ENCODE results near the gene COPS2. TPM values are rescaled to one million over a fixed set of nuclear protein-coding genes. Genes with fewer than 3 reads are reported as not detected.

Gene COPS2
- total RNA-seq, 1 experiment from 2014 or later = 64.6 TPM

DNA sequence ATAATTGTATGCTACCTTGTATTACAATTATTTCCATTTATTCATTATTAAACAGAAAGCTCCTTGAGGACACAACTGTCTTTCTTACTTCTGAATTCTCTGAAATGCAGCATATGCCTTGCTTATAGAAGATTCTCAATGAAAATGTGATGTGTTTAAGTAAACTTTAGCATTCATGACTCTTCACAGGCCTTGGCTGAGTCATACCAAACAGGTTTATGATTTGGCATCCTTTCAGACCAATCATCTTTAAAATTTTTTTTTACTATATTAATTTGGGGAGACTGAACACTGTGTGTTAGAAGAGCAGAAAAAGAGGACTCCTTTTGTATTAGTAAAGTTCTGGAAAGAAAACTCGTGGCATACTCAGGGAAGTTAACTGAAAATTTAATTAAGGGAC, 8.3 kb upstream of the COPS2 start:
- no peak for DNase-seq (ENCODE audit: low read depth)

DNA sequence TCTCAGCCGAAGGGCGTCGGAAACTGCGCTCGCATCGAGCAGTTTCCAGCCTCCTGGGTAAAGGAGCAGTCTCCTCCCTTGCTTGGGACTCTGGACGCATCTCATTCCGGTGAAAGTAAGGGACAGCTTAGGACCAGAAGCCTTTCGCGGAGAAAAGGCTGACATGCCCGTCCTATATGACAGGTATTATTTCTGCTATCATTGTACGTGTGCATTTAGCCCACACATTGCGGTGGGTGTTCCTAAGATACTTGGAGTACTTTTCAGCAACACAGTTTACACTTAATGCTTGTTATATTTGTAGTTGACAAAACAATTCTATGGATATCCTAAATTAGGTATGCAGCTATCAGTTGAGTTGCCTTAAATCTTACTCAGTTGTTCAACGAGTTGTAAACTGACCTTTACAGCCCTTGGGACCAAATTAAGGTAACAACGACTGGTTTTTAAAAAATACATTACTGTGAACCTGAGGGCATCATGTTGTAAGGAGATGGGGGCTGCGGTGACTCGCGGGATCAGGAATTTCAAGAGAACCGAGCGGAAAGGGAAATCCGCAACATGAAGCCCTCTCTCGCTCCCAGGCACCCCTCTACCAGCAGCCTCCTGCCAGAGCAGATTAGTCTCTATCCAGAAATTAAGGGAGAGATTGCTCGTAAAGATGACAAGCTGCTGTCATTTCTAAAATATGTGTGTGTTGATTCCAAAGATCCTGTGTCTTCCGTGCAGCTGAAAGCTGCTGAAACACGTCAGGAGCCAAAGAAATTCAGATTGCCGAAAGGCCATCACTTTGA, 632 bp upstream of the COPS2 start:
- DNase-seq (ENCODE audit: low read depth) = peak; percentile 41

DNA sequence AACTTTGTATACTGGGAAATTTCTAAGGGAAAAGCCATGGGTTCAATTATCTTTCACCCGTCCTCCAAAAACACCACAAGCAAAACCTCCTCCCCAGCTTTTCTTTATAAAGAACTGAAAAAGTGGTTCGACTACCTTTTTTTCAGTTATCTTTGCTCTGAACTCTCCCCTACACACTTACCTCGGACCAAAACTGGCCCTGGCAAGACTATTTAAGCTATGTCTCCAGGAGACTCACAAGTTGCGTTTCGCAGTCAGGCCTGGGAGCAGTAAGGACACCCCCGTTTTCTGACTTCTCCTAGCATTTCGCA, 645 bp downstream of the COPS2 start:
- no peak for DNase-seq (ENCODE audit: low read depth)

DNA sequence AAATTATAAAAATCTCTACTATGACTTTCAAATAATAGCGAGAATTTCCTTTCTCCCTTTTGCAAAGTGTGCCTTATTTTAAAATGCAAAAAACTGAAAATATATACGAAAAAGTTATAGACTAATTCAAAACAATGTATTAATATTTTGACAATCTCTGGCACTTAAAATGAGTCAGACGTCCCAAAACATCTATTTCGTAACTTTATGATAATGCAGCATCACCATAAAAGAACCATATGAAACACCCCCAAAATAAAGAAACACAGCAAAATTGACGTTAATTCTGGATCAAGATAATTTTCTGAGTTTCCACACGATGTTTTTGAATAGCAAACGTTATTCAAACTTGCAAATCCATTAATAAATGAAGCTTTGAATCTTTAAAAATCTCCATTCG, 1.0 kb downstream of the COPS2 start:
- DNase-seq (ENCODE audit: low read depth) = no peak

DNA sequence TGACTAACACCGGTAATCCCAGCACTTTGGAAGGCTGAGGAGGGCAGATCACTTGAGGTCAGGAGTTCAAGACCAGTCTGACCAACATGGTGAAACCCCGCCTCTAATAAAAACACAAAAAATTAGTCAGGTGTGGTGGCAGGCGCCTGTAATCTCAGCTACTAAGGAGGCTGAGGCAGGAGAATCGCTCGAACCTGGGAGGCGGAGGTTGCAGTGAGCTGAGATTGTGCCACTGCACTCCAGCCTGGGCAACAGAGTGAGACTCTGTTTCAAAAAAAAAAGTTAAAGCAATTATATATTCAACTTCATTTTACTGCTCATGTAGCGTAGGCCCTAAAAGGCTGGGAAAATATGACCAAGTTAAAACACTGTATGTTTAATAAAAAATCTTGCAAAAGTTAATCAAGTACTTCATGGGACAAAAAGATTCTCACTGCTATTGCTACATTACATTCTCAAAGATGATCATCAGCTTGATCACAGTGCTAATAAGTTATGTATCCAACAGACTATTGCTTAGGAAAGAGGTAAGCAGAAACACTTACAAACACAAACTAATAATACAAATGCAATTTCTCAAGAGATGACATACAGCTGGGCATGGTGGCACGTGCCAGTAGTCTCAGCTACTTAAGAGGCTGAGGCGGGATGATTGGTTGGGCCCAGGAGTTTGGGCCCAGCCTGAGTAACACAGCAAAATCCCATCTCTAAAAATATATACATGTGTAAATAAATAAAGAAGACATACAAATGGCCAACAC, 2.7 kb downstream of the COPS2 start:
- DNase-seq (ENCODE audit: low read depth) = peak; percentile 12

DNA sequence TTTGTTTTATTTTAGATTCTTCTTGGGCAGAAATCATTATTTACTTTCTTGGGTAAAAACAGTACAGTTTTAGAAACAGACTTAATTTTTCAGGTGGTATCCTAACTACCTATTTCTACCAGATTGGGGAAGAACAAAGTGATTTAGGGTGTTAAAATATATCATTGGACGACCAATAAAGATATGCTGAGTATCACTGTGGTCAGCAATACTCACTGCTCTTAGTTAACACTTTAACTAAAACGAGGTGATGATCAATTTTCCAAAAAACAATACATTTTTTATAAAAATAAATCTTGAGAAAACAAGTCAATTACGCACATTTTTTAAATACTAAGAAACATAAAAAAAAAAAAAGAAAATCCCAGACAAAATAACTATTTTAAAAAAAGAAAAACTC, 3.6 kb downstream of the COPS2 start:
- no peak for DNase-seq (ENCODE audit: low read depth)

DNA sequence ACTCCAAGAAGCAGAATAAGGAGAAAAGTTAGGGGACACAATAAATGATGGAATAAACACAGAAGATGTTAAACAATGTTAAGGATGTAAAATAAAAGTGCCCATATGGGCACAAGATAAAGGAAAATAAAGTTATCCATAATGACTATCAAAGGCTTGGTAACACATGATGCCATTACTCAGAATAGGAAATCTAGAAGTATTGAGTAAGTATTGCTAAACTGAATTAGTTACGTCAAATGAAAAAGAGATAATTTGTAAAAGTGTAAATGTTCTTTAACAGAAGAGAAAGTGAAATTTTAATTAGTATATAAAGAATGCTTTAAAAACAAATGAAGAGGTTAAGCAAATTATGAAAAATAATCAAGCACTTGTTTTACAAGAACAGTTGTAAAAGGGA, 6.7 kb downstream of the COPS2 start:
- DNase-seq (ENCODE audit: low read depth) = no peak

DNA sequence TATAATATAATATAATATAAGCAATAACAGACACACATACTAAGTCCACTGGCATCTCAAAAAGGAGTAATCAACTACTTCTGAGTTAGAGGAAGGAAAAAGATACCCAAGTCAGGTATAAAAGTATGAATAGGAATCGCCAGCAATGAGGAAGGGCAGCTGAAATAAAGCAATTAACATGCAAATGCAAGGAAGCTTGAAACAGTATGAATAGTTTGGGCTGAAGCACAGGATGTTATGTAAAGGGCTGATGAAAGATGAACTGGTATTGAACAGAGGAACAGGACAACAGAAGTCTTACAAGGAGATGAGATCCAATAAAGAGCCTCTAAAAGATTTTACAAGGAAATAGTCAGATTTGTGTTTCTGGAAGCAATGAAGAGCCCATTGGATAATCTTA, 7.1 kb downstream of the COPS2 start:
- no peak for DNase-seq (ENCODE audit: low read depth)

DNA sequence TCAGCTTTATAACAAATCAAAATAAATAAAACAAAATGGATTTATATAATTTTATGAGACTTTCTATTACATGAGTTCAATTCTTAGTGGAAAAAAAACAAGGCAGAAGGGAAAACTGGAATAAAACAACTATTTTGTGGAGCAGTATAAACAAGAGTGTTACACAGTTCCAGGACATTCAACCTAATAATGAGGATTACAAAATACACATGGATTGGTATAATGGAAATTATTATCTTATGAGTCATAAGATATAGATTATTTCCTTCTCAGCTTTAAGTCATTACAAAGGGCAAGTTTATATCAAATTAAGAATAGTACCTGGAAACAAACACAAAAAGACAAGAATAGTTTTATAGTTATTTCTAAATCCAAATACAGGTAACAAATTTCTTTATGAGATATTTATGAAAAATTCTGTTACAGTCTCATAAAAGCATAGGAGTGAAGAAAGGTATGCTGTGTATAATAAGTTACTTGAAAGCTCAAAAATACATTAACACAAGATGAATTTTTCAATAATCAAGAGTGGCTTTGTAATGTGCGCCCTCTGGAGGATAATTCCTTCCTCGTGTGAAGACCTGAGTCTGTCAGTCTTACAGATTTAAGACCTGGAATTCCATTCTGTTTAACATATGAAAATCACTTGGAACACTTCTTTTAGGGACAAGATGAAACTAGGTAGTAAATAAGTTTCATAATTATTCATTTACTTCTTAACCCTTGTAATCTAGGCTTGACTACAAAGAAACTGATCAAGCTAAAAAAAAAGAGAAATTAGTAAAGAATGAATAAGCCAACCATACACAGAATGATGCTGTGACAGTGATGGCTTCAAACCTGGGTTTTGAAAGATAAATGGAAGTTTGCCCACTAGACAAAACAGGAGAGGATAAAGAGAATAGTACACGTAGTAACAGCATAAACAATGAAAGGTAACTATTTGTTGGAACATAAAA, 9.5 kb downstream of the COPS2 start:
- DNase-seq (ENCODE audit: low read depth) = peak; percentile 45

DNA sequence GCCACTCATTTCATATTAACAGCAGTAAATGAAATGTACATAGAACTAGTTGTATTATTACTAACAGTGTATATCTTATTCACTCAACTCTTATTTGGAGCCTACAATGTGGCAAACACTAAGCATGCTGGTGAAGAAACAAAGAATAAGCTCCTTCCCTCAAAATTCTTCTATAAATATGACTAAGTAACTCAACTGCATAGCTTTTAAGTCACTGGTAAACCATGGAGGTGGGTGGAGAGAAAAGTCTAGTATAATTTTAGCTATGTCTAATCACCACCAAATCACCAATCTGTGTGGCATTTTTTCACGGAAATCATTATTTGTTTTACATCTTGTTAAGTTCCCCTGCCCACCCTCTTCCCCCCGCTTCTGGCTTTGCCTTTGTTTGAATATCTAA, 17.5 kb downstream of the COPS2 start:
- no peak for DNase-seq (ENCODE audit: low read depth)

DNA sequence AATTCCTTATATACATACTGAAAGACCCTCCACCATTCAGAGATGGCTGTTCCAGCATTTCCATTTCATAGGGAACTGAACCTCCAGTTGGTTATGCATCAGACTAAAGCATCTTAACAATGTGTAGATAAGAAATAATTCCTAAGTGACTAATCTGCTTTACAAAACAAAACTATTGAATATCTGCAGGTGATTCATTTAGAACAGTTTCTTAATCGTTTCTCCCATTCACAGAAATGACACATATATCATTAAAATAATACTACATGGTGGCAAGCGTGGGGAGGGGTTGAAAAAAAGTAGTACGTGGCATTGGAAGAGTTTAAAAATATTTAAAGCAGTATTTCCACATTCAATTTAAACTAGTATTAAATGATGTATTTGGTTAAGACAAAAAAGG, 19.5 kb downstream of the COPS2 start:
- DNase-seq (ENCODE audit: low read depth) = peak; percentile 82

DNA sequence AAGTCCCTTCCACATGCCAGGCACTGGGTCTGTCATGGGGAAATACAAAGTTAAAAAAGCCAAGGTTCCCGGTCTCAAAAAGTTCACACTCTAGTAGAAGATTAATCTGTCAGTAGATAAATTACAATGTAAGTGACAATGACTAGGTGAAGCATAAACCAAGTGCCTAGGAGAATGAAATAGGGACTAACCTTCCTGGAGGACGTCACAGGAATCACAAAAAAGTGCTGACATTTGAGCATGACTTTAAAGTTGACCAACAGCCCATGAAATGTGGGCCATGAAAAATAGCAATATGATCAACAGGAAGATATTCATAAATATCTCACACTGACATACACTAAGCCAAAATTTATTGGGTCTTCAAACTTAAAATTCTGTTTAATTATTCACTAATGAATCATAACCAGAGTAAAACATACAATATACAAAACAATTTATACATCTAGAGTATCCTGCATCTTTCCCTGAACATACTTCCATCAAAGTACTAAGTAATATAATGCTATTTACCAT, 20.0 kb downstream of the COPS2 start:
- DNase-seq (ENCODE audit: low read depth) = no peak

DNA sequence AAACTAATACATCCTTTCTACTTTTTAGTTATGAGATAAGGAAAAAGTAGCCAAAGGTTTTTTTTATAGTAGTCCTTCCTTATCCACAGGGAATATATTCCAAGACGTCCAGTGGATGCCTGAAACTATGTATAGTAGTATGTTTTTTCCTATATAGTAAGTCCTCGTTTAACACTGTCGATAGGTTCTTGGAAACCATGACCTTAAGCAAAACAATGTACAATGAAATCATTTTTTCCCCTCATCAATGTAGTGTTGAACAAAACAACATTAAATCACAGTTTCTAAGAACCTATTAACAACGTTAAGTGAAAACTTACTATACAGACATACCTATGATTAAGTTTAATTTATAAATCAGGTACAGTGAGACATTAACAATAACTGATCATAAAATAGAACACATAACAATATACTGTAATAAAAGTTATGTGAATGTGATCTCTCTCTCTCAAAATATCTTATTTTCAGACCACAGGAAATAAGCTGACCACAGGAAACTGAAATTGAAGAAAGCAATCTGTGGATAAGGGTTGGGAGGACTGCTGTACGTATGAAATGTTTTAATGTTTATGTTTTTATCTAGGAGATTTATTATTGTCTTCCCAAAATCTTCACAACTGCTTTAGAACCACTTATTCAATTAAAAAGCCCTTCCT, 20.6 kb downstream of the COPS2 start:
- peak; percentile 29 for DNase-seq (ENCODE audit: low read depth)

DNA sequence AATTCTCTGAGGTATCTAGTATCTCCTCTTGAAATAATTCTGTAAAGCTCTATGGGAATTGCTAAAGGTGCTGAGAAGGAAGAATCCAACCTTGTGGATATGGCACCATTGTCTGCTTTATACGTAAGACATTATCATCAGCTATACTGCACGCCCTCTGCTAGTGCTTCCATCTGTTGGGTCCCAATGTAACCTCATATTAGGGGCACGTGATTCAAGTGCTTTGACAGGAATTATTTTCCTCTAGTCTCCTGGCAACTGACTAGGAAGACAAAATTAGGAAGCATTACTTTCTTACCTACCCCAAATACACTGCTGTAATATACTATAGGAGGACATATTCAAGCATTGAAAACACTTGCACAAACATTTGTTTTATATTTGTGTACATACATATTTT, 24.0 kb downstream of the COPS2 start:
- DNase-seq (ENCODE audit: low read depth) = no peak

DNA sequence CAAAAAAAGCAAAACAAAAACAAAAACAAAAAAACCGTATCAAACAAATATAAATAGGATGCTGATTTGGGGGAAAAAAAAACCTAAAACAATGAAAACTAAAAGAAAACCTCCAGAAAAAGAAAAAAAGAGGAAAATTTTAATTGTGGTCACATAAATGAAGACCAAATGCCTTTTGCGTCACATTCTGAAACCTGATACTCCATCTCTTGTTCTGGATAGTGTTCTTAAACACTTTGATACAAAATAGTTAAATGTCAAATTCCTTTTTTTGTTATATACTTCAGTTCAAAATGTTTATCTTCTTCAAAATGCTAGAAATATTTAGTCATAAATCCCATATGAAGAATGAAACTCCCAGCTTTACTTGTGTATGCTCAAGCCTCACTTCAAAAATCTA, 31.0 kb downstream of the COPS2 start:
- DNase-seq (ENCODE audit: low read depth) = no peak

DNA sequence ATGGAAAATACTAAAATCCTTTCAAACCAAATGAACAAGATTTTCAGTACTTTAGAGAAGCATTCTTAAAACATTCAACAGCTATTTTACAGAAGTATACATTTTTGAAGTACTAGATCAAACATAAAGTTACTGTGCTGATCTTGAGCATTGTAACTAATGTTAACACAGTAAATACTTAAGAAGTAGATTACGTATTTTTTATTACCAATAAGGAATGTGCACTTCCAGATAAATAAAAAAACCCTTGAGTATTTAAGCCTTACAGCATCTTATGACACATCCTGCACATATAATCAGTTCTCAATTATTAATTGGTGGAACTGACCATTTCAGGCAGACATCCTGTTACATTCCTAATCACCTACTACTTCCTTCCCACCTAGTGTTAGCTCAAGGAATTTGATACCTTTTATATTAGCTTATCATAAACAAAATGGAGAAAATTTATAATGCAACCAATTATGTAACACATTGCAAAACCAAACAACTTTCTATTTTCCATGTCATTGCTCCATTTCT, 32.8 kb downstream of the COPS2 start:
- DNase-seq (ENCODE audit: low read depth) = no peak

DNA sequence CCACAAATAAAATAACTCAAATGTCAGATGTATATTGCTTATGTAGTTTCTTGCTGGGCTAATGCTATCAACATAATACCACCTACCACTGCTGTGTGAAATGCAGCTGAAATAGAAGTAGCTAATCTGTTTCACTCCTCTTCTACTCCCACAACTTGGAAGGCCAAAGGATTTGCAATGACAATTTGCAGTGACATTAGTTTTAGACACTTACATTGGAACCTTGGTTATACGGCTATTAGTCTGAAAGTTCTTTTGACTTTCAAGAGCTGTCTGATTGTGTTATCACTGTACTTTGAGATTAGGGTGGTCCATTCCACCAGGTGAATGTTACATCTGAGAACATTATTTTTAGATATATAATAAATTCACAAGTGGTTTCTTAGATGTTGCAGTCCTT, 33.5 kb downstream of the COPS2 start:
- DNase-seq (ENCODE audit: low read depth) = no peak

DNA sequence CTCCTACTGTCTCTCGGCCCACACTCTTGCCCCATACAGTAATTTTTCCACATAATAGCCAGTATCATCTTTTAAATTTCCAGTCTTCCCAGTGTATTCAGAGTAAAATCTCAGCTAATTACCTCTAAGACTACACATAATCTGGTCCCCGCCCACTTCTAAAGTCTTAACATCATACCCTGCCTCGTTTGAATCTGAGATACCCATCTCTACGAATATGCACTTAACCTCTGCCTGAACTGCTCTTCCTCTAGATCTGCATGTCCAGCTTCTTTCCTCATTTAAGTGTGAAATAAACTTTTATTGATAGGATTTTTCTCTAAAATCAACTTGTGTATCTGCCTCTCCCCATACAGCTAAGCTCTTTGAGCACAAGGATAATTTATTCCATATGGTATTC, 34.6 kb downstream of the COPS2 start:
- DNase-seq (ENCODE audit: low read depth) = no peak

DNA sequence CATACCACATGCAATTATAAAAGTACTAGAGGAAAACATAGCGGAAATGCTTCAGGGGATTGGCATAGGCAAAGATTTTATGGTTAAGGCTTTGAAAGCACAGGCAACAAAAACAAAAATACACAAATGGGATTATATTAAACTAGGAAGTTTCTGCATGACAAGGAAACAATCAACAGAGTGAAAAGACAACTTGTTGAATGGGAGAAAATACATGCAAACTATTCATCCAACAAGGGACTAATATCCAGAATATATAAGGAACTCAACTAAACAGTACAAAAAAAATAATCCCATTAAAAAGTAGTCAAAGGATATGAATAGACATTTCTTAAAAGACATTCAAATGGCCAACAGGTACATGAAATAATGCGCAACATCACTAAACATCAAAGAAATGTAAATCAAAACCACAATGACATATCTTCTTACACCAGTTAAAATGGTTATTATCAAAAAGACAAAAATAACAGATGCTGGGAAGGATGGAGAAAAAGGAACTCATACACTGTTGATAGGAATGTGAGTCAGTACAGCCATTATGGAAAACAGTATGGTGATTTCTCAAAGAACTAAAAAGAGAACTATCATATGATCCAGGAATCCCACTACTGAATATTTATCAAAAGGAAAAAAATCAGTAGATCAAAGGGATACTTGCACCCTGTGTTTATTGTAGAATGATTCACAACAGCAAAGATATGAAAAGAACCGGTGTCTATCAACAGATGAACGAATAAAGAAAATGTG, 39.1 kb downstream of the COPS2 start:
- no peak for DNase-seq (ENCODE audit: low read depth)

DNA sequence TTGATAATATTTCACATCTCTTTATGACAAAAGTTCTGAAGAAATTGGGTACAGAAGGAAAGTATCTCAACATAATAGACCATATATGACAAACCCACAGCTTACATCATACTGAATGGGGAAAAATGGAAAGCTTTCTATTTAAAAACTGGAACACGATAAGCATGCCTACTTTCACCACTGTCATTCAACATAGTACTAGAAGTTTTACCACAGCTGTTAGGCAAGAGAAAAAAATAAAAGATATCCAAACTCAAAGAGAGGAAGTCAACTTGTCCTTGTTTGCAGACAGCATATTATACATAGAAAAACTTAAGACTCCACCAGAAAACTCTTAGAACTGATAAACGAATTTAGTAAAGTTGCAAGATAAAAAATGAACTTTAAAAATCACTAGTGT, 40.3 kb downstream of the COPS2 start:
- no peak for DNase-seq (ENCODE audit: low read depth)

Data from HT1080 (cell line).